ENCODE data around the gene PPA2. TPM values are rescaled to one million over a fixed set of nuclear protein-coding genes. Genes with fewer than 3 reads are reported as not detected.
A peak's percentile ranks its signal among the peaks of the same experiment; 100 is the strongest.

PPA2 gene
- total RNA-seq, 2 donors from 2014 or later = 54.0 to 168 TPM

DNA sequence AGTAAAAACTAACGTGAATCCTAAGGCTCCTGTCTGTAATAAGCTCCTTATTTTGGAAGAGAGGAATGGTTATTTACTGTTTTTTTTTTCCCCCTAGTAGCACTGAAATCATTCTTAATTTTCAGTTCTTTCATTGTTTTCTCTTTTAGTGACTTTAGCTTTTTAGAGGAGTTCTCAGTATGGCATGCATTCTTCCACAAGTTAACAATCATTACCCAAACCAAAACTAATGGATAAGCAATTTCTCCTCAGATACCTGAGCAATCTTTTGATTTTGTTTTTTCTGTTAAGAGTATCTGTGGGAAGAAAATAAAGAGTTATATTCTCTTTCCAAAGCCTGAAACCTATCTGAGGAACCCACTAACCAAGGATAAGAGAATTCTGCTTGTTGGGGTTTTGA is 16.7 kb upstream of the PPA2 start:
- Histone ChIP-seq H3K36me3 (no peaks in the 10 kb centered on the region), H3K27me3 (replicated peaks; ENCODE audit: insufficient read depth) (no peaks in the 10 kb centered on the region), H3K4me3 (no peak overlapping the region), H3K4me1 (replicated peaks) (no peaks in the 10 kb centered on the region), H3K27ac (no peak overlapping the region), H3K9me3 (no peaks in the 10 kb centered on the region)
- no peak for DNase-seq (ENCODE audit: low spot score)
- TF ChIP-seq POLR2A (IDR thresholded peaks at IDR 0.05) (no peak), CTCF (IDR thresholded peaks at IDR 0.05) (no peak), POLR2AphosphoS5 (IDR thresholded peaks at IDR 0.05) (no peak)
- intact Hi-C loops (cut with DNase I) = no loop called here
- 69% methylated on average over 1 of the region's 1 CpG for WGBS

DNA sequence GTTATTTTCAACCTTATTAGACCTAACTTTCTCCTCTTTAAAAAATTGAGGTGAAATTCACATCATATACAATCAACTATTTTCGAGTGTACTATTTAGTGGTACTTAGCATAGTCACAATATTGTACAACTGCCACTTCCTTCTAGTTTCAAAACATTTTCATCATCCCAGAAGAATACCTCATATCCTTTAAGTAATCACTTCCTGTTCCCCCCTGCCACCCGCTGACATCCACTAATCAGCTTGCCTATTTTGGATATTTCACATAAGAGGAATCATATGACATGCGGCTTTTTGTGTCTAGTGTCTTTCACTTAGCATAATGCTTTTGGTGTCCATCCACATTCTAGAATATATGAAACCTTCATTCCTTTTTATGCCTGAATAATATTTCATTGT is 10.0 kb upstream of the PPA2 start:
- no peaks in the 10 kb centered on the region for H3K4me1 ChIP-seq (replicated peaks)
- no peak for DNase-seq (ENCODE audit: low spot score)
- TF ChIP-seq POLR2A (IDR thresholded peaks at IDR 0.05) (no peak), POLR2AphosphoS5 (IDR thresholded peaks at IDR 0.05) (no peak), CTCF (IDR thresholded peaks at IDR 0.05) (no peak)
- H3K4me3 ChIP-seq = no peak overlapping the region
- 94% methylated on average over 3 of the region's 3 CpGs for WGBS
- H3K27ac ChIP-seq = no peak overlapping the region
- H3K27me3 ChIP-seq (replicated peaks; ENCODE audit: insufficient read depth) = no peaks in the 10 kb centered on the region
- H3K9me3 ChIP-seq = no peaks in the 10 kb centered on the region
- intact Hi-C loops (cut with DNase I) = no loop called here
- no peaks in the 10 kb centered on the region for H3K36me3 ChIP-seq

GRCh38 chr4:105474099-105474518 is 247 bp upstream of the PPA2 start:
- intact Hi-C loops (cut with DNase I) = no loop called here

GRCh38 chr4:105472871-105473323 is 965 bp downstream of the PPA2 start:
- TF ChIP-seq POLR2A (IDR thresholded peaks at IDR 0.05) = no peak
- no peak for TF ChIP-seq POLR2AphosphoS5 (IDR thresholded peaks at IDR 0.05)
- Histone ChIP-seq H3K36me3 (no peaks in the 10 kb centered on the region), H3K9me3 (no peaks in the 10 kb centered on the region), H3K27me3 (replicated peaks; ENCODE audit: insufficient read depth) (no peaks in the 10 kb centered on the region), H3K4me1 (replicated peaks) (peaks cover 4% of the 10 kb centered on the region), H3K4me3 (peak overlapping the region; percentile 69 to 87), H3K27ac (peak overlapping the region; percentile 93 to 99)
- intact Hi-C loops (cut with DNase I) = no loop called here
- no peak for DNase-seq (ENCODE audit: low spot score)
- 3% methylated on average over 19 of the region's 19 CpGs for WGBS

More at GRCh38 chr4:105474099-105474518, 247 bp upstream of the PPA2 start:
- H3K27me3 ChIP-seq (replicated peaks; ENCODE audit: insufficient read depth) = no peaks in the 10 kb centered on the region
- no peak for DNase-seq (ENCODE audit: low spot score)
- H3K4me1 ChIP-seq (replicated peaks) = no peaks in the 10 kb centered on the region
- TF ChIP-seq POLR2AphosphoS5 (IDR thresholded peaks at IDR 0.05) = no peak
- TF ChIP-seq POLR2A (IDR thresholded peaks at IDR 0.05) = no peak
- TF ChIP-seq CTCF (IDR thresholded peaks at IDR 0.05) = peak; percentile 76 to 94 (median 88)
- H3K9me3 ChIP-seq = no peaks in the 10 kb centered on the region
- no peaks in the 10 kb centered on the region for H3K36me3 ChIP-seq
- 13% methylated on average over 19 of the region's 23 CpGs for WGBS
- H3K27ac ChIP-seq = peak overlapping the region; percentile 93 to 99
- peak overlapping the region; percentile 69 to 87 for H3K4me3 ChIP-seq

- Histone ChIP-seq H3K27me3 (replicated peaks; ENCODE audit: insufficient read depth) (no peaks in the 10 kb centered on the region), H3K36me3 (no peaks in the 10 kb centered on the region), H3K4me1 (replicated peaks) (peaks cover 4% of the 10 kb centered on the region), H3K9me3 (no peaks in the 10 kb centered on the region), H3K27ac (peak overlapping the region; percentile 93 to 99), H3K4me3 (peak overlapping the region; percentile 69 to 87)
- intact Hi-C loops (cut with DNase I) = loop anchor here (1.0 kb wide), 1 partner anchor 330 kb away; no protein-coding TSS in a partner anchor
- TF ChIP-seq POLR2A (IDR thresholded peaks at IDR 0.05) (no peak), POLR2AphosphoS5 (IDR thresholded peaks at IDR 0.05) (peak; percentile 57), CTCF (IDR thresholded peaks at IDR 0.05) (peak; percentile 17 to 84 (median 80))
- WGBS = 12% methylated on average over 10 of the region's 10 CpGs
- DNase-seq (ENCODE audit: low spot score) = peak; percentile 79
Observed at GRCh38 chr4:105471566-105472176, 2.2 kb downstream of the PPA2 start.

All from prostate gland (tissue), 2 donors.